ENCODE results near the gene SCLY. TPM values are rescaled to one million over a fixed set of nuclear protein-coding genes. Genes with fewer than 3 reads are reported as not detected.

The SCLY gene
- total RNA-seq, 3 donors from 2014 or later, result 11.2 to 19.8 (median 19.5) TPM

- intact Hi-C loops (cut with DNase I, micrococcal nuclease), result no loop called here
- no peaks in the 10 kb centered on the region for H3K36me3 ChIP-seq (ENCODE audit: low read depth)
- H3K9me3 ChIP-seq, result no peaks in the 10 kb centered on the region
- H3K4me1 ChIP-seq (ENCODE audit: low read depth), result peaks cover 19% of the 10 kb centered on the region
- ATAC-seq, result peak; percentile 27
- H3K4me3 ChIP-seq, result no peak overlapping the region
- no peak for DNase-seq
- TF ChIP-seq CTCF (IDR thresholded peaks at IDR 0.05), result no peak
Measured at GRCh38 chr2:238142382-238143205, 81.8 kb downstream of the SCLY start.

- intact Hi-C loops (cut with DNase I, micrococcal nuclease), result no loop called here
- Histone ChIP-seq H3K4me1 (ENCODE audit: low read depth) (peaks cover 18% of the 10 kb centered on the region), H3K4me3 (no peak overlapping the region), H3K36me3 (ENCODE audit: low read depth) (no peaks in the 10 kb centered on the region), H3K9me3 (no peaks in the 10 kb centered on the region)
- no peak for TF ChIP-seq CTCF (IDR thresholded peaks at IDR 0.05)
- DNase-seq (no peak), ATAC-seq (no peak)
Measured at GRCh38 chr2:238143239-238143951, 82.6 kb downstream of the SCLY start.

- DNase-seq, result no peak
- Histone ChIP-seq H3K36me3 (ENCODE audit: low read depth) (no peaks in the 10 kb centered on the region), H3K4me3 (no peak overlapping the region), H3K4me1 (ENCODE audit: low read depth) (peaks cover 16% of the 10 kb centered on the region), H3K9me3 (no peaks in the 10 kb centered on the region)
- no peak for TF ChIP-seq CTCF (IDR thresholded peaks at IDR 0.05)
- intact Hi-C loops (cut with DNase I, micrococcal nuclease), result no loop called here
- no peak for ATAC-seq
Measured at GRCh38 chr2:238144262-238144661, 83.5 kb downstream of the SCLY start.

GRCh38 chr2:238145046-238145445, 84.2 kb downstream of the SCLY start:
- Histone ChIP-seq H3K4me3 (no peak overlapping the region), H3K36me3 (ENCODE audit: low read depth) (no peaks in the 10 kb centered on the region), H3K9me3 (no peaks in the 10 kb centered on the region), H3K4me1 (ENCODE audit: low read depth) (peaks cover 16% of the 10 kb centered on the region)
- ATAC-seq, result no peak
- TF ChIP-seq CTCF (IDR thresholded peaks at IDR 0.05), result no peak
- intact Hi-C loops (cut with DNase I, micrococcal nuclease), result no loop called here
- no peak for DNase-seq

GRCh38 chr2:238145851-238146250, 85.0 kb downstream of the SCLY start:
- intact Hi-C loops (cut with DNase I, micrococcal nuclease), result no loop called here
- ATAC-seq (no peak), DNase-seq (no peak)
- TF ChIP-seq CTCF (IDR thresholded peaks at IDR 0.05), result no peak
- H3K4me1 ChIP-seq (ENCODE audit: low read depth), result peaks cover 16% of the 10 kb centered on the region
- H3K36me3 ChIP-seq (ENCODE audit: low read depth), result no peaks in the 10 kb centered on the region
- H3K4me3 ChIP-seq, result no peak overlapping the region
- H3K9me3 ChIP-seq, result no peaks in the 10 kb centered on the region
